HG03520 (cell line): ENCODE data around the gene ZNF445.
"Not testable (repeated sequence)": the region's sequence is repeated elsewhere in the genome, so short reads cannot be mapped to it uniquely, and the experiment has no call there.

Experiments used
- ATAC-seq: cut with Tn5 transposase; IDR thresholded peaks from one replicate; pipeline ENCODE4 v1.9.1; 2021; ENCODE audit warnings: mild to moderate bottlenecking, moderate library complexity; ENCODE audit not compliant: unreplicated experiment

Gene ZNF445

DNA sequence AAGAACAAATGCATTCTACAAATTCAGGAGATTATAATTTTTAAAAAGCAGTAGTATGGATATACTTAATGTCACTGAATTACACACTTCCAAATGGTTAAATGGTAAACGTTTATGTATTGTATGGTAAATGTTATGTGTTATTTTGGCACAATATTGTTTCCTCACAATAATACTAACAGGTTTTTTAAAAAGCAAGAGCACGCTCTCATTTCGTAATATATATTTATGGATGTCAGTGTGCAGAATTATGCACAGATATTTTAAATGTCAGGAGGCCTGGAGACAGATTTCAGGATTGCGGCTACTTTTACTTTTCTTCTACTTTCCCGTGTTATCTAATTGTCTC lies 533 bp downstream of the ZNF445 start:
- ATAC-seq: no peak

DNA sequence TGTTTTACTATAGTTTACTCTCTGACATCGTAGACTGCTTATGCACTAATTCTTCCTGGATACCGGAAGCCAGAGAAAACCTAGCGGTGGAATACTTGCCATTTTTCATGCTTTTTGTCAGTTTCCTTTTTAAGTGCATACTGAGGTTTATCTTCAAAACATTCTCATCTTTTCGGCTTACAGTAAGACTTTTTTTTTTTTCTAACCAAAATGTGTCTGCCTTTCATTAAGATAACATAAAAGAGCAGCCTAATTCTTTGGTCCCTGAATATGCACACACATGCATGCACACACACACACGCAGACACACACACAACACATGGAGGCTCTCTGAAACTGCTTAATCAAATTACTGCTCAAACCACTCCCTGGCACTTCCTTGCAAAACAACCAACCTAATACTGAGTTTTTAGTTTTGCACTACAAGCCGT lies 1.3 kb downstream of the ZNF445 start:
- no peak for ATAC-seq

DNA sequence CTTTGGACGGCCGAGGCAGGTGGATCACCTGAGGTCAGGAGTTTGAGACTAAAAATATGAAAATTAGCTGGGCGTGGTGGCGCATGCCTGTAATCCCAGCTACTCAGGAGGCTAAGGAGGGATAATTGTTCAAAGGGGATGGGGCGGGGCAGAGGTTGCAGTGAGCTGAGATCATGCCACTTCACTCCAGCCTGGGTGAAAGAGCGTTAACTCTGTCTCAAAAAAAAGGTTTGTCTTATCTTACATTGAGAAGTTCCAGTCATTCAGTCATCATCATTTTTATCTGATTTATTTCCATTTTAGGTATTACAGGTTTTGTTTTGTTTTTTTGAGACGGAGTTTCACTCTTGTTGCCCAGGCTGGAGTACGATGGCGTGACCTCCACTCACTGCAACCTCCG lies 2.6 kb downstream of the ZNF445 start:
- ATAC-seq: not testable (repeated sequence)

DNA sequence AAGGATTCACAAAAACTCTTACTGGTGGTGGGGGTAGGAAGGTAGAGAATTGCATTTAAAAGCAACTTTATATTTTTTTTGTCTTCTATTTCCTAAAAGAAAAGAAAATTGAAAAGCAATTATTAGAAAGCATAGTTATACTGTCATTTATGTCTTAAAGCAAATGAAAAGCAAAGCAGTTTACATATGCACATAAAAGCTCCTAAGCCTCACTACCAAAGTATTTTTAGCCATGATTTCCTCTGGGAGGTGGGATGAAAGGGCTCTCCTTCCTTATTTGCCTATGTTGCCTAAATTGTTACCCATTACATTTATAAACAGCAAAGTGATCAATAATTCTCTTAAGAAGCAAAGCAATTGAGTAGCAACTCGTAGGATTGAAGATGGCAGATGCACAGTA lies 7.0 kb downstream of the ZNF445 start:
- no peak for ATAC-seq

DNA sequence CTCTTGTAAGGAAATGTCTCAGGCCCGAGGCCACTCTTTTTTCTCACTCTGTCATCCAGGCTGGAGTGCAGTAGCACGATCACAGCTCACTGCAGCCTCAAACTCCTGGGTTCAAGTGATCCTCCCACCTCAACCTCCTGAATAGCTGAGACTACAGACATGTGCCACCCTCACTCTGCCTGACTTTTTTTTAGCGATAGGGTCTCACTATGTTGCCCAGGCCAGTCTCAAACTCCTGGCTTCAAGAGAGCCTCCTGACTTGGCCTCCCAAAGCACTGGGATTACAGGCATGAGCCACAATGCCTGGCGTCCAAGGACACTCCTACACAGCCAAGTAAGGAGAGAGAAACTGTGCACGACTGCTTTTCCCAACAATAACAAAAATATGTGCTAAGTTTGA lies 7.6 kb downstream of the ZNF445 start:
- ATAC-seq: no peak

DNA sequence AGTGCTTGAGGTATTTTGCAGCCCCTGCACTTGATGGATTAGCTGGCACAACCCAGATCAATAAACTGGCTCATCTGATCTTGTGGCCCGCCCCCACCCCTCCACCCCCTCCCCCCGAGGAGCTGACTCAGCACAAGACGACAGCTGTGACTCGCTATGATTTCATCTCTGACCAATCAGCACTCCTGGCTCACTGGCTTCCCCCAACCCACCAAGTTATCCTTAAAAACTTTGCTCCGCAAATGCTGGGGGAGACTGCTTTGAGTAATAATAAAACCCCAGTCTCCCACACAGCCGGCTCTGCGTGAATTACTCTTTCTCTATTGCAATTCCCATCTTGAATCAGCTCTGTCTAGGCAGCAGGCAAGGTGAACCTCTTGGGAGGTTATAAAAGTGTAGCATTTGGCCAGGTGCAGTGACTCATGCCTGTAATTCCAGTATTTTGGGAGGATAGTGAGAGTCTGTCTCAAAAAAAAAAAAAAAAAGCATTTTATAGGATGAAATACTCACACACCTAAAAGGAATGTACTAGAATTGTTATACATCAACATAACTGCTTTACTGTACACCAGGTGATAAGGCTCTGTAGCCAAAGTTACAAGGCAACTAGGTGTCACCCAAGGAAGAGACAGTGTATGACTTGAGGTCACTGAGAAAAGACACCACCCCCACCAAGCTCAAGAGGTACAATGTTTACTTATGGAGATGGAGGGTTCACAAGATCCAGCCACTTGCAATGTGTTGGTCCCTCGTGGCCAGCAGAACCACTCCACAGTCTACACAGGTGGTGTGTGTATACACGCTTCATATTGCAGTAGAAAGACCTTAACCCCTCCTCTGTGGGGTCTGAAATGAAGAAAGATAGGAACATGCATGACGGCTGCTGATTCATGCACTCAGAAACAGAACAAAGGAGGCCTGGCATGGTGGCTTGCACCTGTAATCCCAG lies 8.6 kb downstream of the ZNF445 start:
- no peak for ATAC-seq

DNA sequence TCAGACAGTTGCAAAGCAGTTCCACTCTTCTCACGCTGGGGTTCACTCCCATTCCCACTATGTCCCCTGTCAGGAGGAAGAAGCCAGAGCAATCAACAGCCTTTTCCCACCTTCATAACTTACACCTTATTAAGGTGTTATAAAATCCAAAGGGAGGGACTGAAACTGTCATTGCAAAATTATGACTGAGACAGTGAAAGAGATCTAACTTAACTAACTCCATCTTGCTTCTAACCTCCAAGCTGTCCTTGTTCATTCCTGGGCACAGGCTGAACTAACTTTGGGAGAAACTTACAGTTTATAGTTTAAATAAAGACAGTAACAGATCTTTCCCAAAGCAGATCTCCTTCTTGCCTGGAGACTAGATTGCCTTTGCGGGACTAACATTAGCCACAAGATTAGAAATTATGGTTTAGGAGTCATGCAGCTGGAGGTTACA lies 9.4 kb downstream of the ZNF445 start:
- not testable (repeated sequence) for ATAC-seq

DNA sequence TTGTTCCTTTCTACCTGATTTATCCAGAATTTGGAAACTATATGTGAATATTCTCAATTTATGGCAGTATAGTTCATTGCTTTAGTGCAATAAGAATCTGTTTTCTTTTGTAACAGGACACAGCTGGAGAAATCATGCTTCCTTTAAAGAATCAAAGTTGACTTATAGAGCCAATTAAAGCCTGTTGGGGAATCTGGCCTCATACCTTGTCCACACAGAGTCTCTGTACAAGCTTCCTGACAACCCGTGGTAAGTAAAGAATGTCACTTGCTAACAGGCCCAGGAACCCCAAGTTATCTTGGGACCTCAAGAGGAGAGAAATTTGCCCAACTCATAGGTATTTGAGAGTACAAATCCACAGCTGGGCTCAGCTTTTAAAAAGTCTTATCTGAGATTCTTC lies 10.2 kb downstream of the ZNF445 start:
- ATAC-seq: no peak

DNA sequence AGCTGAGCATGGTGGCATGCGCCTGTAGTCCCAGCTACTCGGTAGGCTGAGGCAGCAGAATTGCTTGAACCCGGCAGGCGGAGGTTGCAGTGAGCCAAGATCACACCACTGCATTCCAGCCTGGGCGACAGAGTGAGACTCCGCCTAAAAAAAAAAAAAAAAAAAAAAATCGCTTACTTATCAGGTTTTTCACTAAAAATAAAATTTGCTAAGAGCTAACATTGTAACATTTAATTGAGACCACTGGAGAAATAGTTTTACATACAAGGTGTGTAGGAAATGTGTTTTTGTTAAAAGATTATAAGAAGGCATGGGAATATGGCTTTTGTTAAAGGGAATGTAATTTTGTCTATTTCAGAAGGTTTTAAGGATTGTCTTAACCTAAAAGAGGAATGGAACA lies 12.6 kb downstream of the ZNF445 start:
- ATAC-seq: not testable (repeated sequence)

DNA sequence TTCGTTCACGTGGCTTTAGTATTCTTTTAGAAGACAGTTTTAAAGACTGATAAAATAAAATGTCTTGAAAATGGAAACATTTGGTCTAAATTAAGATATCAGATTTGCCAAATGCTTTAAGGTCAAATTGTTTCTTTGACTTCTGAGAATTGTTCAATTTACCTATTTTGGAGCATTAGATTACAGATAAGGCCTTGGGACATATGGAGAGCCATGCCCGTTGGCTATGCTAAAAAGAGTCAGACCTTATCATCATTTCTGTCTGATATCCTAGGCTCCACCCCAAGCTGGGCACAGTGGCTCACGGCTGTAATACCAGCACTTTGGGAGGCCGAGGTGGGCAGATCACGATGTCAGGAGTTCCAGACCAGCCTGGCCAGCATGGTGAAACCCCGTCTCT lies 13.0 kb downstream of the ZNF445 start:
- no peak for ATAC-seq

DNA sequence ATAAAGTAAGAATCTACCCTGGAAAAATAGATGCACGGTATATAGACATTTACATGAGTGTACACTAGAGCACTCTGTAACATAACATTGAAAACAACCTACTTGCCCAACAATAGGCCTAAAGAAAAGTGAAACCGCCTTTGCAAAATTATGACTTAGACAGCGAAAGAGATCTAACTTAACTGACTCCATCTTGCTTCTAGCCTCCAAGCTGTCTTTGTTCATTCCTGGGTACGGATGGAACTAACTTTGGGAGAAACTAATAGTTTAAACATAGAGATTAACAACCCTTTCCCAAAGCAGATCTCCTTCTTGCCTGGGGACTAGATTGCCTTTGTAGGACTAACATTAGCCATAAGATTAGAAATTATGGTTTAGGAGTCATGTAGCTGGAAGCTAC lies 17.4 kb downstream of the ZNF445 start:
- not testable (repeated sequence) for ATAC-seq

DNA sequence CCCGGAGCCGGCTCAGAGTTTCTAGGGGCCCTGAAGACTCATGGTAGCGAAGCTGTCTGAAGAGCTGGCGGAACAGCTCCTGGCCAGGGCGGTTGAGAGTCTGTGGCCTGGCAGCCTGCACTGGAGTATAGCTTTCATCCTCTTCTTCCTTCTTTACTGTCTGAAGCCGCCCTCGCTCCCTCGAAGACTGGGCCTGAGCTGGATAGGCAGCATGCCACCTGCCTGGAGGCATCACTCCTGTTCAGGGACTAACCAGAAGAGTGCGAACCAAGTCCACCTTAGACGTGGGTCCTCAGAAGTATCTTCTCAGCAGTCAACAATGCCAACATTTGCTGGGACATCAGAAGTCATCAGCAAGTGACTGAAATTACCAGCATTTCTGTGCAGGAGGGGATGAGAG lies 22.2 kb downstream of the ZNF445 start:
- ATAC-seq: no peak

DNA sequence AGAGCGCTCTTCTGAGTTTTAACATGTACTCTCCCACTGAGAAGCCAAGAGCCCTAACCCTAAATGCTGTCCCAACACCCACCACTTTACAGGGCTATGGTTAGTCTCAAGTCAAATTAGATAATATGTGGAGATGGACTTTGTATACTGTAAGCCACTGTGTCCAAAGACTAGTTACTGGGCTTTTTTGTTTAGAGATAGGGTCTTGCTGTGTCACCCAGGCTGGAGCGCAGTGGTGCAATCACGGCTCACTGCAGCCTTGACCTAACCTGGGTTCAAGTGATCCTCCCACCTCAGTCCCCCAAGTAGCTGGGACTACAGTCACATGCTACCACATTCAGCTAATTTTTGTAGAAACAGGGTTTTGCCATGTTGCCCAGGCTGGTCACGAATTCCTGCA lies 23.2 kb downstream of the ZNF445 start:
- no peak for ATAC-seq

DNA sequence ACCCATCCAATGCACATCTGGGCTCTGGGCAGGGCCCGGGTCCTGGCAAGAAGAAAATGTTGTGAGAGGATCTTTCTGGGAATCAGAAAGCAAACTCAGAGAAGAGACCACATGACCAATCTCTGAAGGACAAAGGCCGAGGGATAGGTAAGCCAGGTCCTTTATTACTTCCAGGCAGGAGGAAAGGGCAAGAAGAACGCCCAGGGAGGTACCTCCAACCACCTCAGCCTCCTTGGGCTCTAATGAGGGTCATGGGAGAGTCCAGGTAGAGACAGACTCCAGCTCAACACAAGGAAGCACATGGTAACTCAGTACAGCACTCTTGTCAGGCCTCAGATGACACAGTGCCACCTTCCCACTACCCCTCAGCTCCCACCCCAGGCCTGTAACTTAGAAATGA lies 26.0 kb downstream of the ZNF445 start:
- no peak for ATAC-seq

DNA sequence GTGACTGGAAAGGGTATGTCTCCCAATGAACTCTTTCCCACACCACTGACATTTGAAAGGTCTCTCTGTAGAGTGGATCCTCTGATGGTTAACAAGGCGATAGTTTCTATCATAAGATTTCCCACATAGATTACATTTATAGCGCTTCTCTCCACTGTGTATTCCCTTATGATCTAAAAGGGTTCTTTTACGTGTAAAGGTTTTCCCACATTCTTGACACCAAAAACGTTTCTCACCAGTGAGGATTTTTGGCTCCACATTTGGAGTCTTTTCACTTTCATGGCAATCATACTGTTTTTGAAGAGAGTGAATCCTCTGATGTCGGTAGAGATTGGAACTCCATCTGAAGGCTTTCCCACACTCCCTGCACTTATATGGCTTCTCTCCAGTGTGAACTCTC lies 30.5 kb downstream of the ZNF445 start:
- no peak for ATAC-seq

DNA sequence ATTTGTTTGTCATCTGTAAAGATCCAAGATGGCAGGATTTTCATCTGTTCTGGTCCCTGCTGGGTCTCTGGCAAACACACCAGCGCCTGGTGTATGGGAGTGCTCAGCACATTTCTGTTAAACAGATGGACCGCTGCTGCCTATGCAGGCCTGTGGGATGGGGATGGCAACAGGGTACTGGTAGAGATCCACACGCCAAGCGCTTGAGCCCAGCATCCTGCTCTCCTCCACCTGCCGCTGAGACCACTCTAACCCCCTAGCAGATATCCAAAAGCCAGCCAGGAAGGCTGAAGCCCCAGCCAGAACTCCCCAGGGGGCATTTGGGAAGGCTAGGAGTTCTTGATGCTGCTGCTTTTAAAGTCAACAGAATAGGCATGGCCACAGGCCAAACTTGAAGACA lies 31.7 kb downstream of the ZNF445 start:
- no peak for ATAC-seq

DNA sequence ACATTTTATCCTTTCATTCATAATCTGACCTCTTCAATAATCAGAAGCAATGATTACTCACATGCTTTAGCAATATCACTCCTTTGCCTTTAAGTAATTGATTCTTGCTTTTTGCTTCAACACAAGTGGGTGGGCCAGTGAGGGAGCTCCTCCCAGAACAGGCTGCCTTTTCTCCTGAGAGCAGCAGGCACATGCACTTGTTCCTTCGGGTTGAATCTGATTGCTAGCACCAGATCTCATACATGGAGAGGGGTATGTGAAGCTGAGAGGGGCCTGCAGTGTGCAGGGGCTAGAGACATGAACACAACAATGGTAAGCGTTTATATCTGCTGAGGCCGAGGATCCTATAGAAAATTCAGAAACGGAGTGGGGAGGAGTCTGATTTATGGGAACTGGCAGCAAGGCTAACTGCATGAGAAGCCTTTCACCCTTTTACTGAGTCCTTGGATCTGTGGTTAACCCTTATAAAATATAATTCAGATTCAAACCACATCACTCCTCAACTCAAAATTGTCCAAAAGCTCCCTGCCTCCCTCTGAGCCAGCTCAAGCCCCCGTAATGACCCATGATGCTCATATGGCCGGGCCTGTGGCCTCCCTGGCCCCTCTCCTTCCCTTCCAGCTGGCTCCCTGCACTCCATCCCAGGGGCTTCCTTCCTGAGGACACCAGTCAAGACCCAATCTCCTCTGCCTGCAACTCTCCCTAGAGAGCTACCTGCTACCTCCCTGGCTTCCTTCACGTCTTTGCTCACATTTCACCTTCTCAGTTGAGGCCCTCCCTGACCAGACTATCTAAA lies 32.4 kb downstream of the ZNF445 start:
- ATAC-seq: no peak

DNA sequence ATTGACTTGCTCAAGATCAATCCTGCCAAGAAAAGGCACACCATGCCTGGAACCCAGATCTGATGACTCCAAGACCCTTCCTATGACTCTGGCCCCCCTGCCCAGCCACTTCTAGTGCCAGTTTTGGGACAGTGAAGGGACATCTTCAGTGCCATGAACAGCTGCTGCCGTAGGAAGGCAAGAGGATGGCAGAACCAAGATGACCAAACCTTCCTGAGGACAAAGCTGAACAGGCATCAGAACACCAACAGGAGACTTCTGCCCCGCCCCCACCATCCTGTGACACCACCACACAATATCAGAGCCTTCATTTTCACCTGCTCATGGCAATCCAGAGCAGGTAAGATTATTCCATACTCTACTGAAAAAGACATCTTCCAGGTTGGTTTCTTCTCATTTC lies 33.0 kb downstream of the ZNF445 start:
- ATAC-seq: no peak

DNA sequence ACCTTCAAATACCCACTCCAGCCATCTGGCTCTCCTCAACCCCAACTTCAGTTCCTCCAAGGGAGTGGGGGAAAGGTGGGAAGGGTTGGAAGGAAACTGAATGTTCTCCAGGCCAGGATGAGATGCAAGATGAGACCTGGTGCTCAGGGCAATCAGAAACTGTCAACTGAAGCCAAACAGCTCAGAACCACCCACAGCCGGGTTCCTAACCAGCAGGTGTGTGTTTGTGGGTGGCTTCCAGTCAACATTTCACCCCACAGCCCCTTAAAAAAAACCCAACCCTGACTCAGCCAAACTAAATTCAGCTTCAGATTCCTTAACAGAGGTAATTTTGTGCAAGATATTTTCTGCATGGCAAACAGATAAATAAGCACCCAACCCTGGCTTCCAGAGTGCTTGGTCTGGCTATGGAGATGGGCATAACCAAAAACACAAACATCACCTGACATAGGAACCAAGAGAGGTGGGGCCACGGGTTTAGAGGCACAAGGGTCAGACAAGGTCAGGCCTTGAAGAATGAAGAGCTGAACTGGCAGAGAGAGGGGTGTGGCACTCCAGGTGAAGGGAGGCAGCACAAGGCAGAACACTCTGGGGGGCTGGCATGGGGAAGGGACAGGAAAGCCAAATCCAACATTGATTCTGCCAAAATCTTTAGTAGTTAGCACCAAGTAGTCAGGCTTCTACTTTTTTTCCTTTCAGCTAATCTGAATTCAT lies 34.7 kb downstream of the ZNF445 start:
- ATAC-seq: no peak

DNA sequence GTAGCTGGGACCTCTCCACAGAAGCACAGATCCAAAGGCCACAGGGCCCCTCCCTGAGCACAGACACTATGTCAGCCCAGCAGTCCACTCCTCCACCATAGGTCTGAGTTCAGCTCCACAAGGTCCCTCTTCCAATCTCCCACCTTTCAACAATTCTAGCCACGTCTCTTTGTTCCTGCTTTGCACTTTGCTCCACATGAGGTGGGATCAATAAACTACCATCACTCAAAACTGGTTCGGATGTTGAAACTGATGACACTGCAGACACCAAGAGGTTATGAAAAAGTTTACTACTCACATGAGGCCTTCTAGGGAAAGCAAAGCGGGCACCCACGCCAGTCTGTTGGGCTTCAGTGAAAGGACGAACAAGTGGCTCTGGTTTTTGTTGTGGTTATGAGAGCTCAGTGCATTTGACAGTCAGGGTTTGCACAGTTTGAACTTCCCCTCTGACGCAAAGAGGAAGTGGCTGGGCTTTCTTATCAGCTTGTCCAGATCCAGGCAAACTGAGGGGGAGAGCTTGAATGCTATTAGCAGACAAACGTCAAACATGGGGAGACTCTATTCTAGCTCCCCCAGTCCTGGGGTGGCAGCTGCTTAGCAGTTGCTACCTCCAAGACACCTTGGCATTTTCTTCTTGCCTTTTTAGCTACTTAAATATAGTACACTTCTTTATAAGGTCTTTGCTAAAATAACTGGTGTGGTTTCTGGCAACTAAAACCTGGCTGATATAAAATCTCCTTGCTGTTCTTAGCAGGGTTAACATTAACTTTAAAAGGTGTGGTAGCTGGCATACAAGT lies 37.8 kb downstream of the ZNF445 start:
- ATAC-seq: peak; percentile 96

DNA sequence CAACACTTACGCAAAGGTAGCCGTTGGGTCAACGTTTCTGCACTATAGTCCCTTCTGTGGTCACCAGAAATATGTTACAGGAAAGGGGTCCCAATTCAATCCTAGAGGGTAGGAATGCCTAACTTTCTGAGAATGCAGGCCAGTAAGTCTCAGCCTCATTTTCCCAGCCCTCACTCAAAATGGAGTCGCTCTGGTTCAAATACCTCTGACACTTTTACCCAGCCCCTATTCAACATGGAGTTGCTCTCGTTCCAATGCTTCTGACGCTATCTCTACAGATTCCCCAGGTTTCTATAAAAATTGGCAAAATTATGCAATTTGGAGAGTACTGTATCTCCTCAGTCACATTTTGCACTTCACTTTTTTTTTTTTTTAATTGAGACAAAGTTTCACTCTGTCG lies 39.7 kb downstream of the ZNF445 start:
- no peak for ATAC-seq
